Heart left ventricle (tissue), 16 donors: ENCODE measurements around the gene ATP2A1. TPM values are rescaled to one million over a fixed set of nuclear protein-coding genes. Genes with fewer than 3 reads are reported as not detected.

Experiments used
- ATAC-seq, 4 donors: fragments of 200-7000 bp; cut with Tn5 transposase; one replicate each; pipeline ENCODE4 v1.9.1; 2020 to 2022; ENCODE audit warnings: moderate library complexity in 4 of 4, mild to moderate bottlenecking in 3 of 4, moderate number of reproducible peaks in 1 of 4
- DNase-seq, 5 donors: peaks; one replicate each; pipeline ENCODE4 v3.0.0-alpha.2; 2020
- H3K27ac ChIP-seq, 12 donors: fragments of 200-600 bp; sonication (generic) in 4 of 12; one replicate each; pipeline versions ENCODE4 v1.5.0 to v1.8.0; 2016 to 2022; ENCODE audit warnings: mild to moderate bottlenecking in 2 of 12
- H3K27me3 ChIP-seq, 9 donors: fragments of 200-600 bp; sonication (generic) in 2 of 9; one replicate each; pipeline versions ENCODE4 v1.5.1 to v1.8.0; 2016 to 2022; ENCODE audit warnings: mild to moderate bottlenecking in 3 of 9
- H3K36me3 ChIP-seq, 9 donors: fragments of 200-600 bp; sonication (generic) in 2 of 9; one replicate each; pipeline versions ENCODE4 v1.5.0 to v1.8.0; 2018 to 2022; ENCODE audit warnings: mild to moderate bottlenecking in 2 of 9
- H3K4me1 ChIP-seq, 12 donors: fragments of 200-600 bp; sonication (generic) in 4 of 12; one replicate each; pipeline versions ENCODE4 v1.5.0 to v1.8.0; 2016 to 2022; ENCODE audit warnings: mild to moderate bottlenecking in 3 of 12
- H3K4me3 ChIP-seq, 12 donors: fragments of 200-600 bp; sonication (generic) in 4 of 12; one replicate each; pipeline versions ENCODE4 v1.5.0 to v1.8.0; 2017 to 2022; ENCODE audit warnings: mild to moderate bottlenecking in 9 of 12, moderate library complexity in 4 of 12
- H3K9me3 ChIP-seq, 12 donors: fragments of 200-600 bp; sonication (generic) in 4 of 12; one replicate each; pipeline versions ENCODE4 v1.5.0 to v1.8.0; 2016 to 2022; ENCODE audit warnings: mild to moderate bottlenecking in 1 of 12
- POLR2A ChIP-seq, 2 donors: fragments of 450-650 bp; IDR thresholded peaks; one replicate each; pipeline ENCODE4 v1.6.1; 2017; ENCODE audit warnings: antibody characterized with exemption in 2 of 2, mild to moderate bottlenecking in 2 of 2, moderate library complexity in 2 of 2
- WGBS, 4 donors: extraction: QIAGEN DNeasy Blood & Tissue Kit in 2 of 4; methylation state at CpG; one replicate each; pipeline versions ENCODE4 v1.1.5 to v1.1.7; 2013 to 2018; 5-methylcytosine and 5-hydroxymethylcytosine counted together
- intact Hi-C, 10 donors: fragments of 100-400 bp; cut with DNase I; formaldehyde crosslinking; loops; one replicate each; pipeline versions ENCODE4 v1.11.1 to v1.14.2; 2022
- polyA plus RNA-seq, 2 donors: library from polyadenylated mRNA; stranded (reverse); fragments of 200-250 nt; gene quantifications; one replicate each; pipeline ENCODE4 v1.2.3, GENCODE V29; 2013
- total RNA-seq, 9 donors: library from RNA; depleted of rRNA in 2 of 9; stranded (reverse); fragments of >200 nt in 2 of 9; fragmentation: NEBNext Ultra II Directional in 3 of 9; extraction: Animal tissue kit (Norgen Biotek cat#: 25700) in 3 of 9; gene quantifications; one replicate each; pipeline versions ENCODE4 v1.1.0 to v1.2.4, GENCODE V29; 2016 to 2023
- TF ChIP-seq, protein P1 (sequence below), 12 donors: fragments of 200-600 bp; sonication (generic) in 4 of 12; IDR thresholded peaks; one replicate each; pipeline versions ENCODE4 v1.5.0 to v1.8.0; 2018 to 2022; ENCODE audit warnings: antibody characterized with exemption in 12 of 12, mild to moderate bottlenecking in 5 of 12
- donor health status: ischemic (EF 13 %, LVEDD 7.1; RV severe dilation, severe dysfunction).
- donor health status: healthy with polysubstance abuse.
- donor health status: DM: no; HTN: yes; CAD: no.
- donor health status: DM: no; HTN: no; CAD: no.
- donor health status: ischemic (EF 25% LVEDD 6.9; RV normal size, moderate dysfunction).
- donor health status: ischemic (EF 25% LVEDD 5.7; RV mildly dilated, moderate dysfunction).
- donor health status: healthy.
- donor health status: DM: yes; HTN: yes; CAD: no.
- donor health status: ischemic (EF 35%, LVEDD 5.7; RV mildly dilated, moderate dysfunction).
- donor health status: nonischemic (EF 11% LVEDD 7.7; RV severe dilation, severe dysfunction).
- donor health status: DM: yes; HTN: yes; CAD: no.
- donor health status: PGD.
- donor health status: ischemic (EF 29% LVEDD 5.4; RV normal size, mild dysfunction).
- donor health status: nonischemic (EF 23%, LVEDD 6.1; RV moderate dilation, normal function).

Gene ATP2A1
- total and polyA plus RNA-seq, 11 donors, result 0.06 to 0.63 (median 0.39) TPM; not detected in 4

DNA sequence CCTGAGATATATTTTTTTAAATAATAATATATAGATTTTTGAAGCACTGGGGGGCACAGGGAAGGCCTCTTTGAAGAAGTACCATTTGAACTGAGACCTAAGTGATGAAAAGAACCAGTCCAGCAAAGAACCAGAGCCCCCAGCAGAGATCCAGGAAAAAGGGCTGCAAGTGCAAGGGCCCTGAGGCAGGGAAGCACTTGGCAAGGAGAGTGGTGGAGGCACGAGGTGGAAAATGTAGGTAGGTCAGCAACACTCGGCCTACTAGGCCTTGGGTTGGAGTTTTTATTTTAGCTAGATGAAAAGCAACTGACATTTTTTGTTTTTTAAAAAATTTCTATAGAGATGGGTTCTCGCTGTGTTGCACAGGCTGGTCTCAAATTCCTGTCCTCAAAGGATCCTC is 51.9 kb downstream of the ATP2A1 start:
- no peaks in the 10 kb centered on the region for H3K27me3 ChIP-seq
- 86 to 95% (median 87%) methylated on average over 3 of the region's 3 CpGs for WGBS, 4 donors
- intact Hi-C loops, result no loop called here
- H3K4me3 ChIP-seq, result no peak overlapping the region
- H3K4me1 ChIP-seq, result peaks cover 0 to 7% (median 0%) of the 10 kb centered on the region in 12 donors
- ATAC-seq, result no peak
- TF ChIP-seq, protein P1, sequence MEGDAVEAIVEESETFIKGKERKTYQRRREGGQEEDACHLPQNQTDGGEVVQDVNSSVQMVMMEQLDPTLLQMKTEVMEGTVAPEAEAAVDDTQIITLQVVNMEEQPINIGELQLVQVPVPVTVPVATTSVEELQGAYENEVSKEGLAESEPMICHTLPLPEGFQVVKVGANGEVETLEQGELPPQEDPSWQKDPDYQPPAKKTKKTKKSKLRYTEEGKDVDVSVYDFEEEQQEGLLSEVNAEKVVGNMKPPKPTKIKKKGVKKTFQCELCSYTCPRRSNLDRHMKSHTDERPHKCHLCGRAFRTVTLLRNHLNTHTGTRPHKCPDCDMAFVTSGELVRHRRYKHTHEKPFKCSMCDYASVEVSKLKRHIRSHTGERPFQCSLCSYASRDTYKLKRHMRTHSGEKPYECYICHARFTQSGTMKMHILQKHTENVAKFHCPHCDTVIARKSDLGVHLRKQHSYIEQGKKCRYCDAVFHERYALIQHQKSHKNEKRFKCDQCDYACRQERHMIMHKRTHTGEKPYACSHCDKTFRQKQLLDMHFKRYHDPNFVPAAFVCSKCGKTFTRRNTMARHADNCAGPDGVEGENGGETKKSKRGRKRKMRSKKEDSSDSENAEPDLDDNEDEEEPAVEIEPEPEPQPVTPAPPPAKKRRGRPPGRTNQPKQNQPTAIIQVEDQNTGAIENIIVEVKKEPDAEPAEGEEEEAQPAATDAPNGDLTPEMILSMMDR (IDR thresholded peaks at IDR 0.05), result no peak
- TF ChIP-seq POLR2A (IDR thresholded peaks at IDR 0.05), result no peak
- no peak overlapping the region for H3K27ac ChIP-seq
- no peak for DNase-seq
- no peaks in the 10 kb centered on the region for H3K36me3 ChIP-seq
- no peaks in the 10 kb centered on the region for H3K9me3 ChIP-seq

DNA sequence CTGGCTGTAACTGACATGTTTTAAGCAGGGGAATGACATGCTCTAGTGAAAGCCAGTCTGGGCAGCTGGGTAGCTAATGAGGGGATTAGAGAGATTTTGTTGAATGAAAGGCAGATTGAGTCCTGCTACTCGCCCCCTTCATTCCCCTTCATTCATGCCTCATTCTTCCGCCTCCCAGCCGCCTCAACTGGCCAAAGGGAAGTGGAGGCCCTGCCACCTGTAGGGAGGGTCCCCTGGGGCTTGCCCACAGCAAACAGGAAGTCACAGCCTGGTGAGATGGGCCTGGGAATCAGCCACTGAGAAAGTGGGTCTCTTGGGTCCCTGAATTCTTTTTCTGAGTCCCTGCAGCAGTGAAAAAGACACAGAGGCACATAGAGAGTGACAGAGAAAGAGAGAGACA is 52.4 kb downstream of the ATP2A1 start:
- no peak for DNase-seq
- H3K27me3 ChIP-seq, result no peaks in the 10 kb centered on the region
- 67 to 88% (median 79%) methylated on average over 3 of the region's 3 CpGs for WGBS, 4 donors
- H3K27ac ChIP-seq, result no peak overlapping the region
- TF ChIP-seq, protein P1 (IDR thresholded peaks at IDR 0.05), result no peak
- TF ChIP-seq POLR2A (IDR thresholded peaks at IDR 0.05), result no peak
- H3K4me1 ChIP-seq, result peaks cover 0 to 7% (median 0%) of the 10 kb centered on the region in 12 donors
- intact Hi-C loops, result no loop called here
- H3K36me3 ChIP-seq, result no peaks in the 10 kb centered on the region
- no peak for ATAC-seq
- no peak overlapping the region for H3K4me3 ChIP-seq
- H3K9me3 ChIP-seq, result no peaks in the 10 kb centered on the region

DNA sequence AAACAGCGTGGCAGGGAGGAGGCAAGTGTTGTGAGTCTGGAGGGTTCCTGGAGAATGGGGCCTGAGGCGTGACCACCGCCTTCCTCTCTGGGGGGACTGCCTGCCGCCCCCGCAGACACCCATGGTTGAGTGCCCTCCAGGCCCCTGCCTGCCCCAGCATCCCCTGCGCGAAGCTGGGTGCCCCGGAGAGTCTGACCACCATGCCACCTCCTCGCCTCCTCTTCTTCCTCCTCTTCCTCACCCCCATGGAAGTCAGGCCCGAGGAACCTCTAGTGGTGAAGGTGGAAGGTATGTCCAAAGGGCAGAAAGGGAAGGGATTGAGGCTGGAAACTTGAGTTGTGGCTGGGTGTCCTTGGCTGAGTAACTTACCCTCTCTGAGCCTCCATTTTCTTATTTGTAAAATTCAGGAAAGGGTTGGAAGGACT is 53.5 kb downstream of the ATP2A1 start, which contains the start of gene CD19:
TSS of gene CD19 (plus strand) at position 171 of the 425 bp plus-strand sequence. CDS start at position 201, 30 bp downstream.
- WGBS, 4 donors, result 87 to 93% (median 91%) methylated on average over 10 of the region's 10 CpGs
- Histone ChIP-seq H3K4me1 (peaks cover 0 to 16% (median 0%) of the 10 kb centered on the region in 12 donors), H3K27ac (no peak within 1 kb of the TSS), H3K36me3 (no peaks in the 10 kb centered on the region), H3K9me3 (no peaks in the 10 kb centered on the region), H3K27me3 (no peaks in the 10 kb centered on the region), H3K4me3 (no peak within 1 kb of the TSS)
- DNase-seq (no peak), ATAC-seq (no peak)
- no peak for TF ChIP-seq POLR2A (IDR thresholded peaks at IDR 0.05)
- TF ChIP-seq, protein P1 (IDR thresholded peaks at IDR 0.05), result no peak
- intact Hi-C loops, result no loop called here

DNA sequence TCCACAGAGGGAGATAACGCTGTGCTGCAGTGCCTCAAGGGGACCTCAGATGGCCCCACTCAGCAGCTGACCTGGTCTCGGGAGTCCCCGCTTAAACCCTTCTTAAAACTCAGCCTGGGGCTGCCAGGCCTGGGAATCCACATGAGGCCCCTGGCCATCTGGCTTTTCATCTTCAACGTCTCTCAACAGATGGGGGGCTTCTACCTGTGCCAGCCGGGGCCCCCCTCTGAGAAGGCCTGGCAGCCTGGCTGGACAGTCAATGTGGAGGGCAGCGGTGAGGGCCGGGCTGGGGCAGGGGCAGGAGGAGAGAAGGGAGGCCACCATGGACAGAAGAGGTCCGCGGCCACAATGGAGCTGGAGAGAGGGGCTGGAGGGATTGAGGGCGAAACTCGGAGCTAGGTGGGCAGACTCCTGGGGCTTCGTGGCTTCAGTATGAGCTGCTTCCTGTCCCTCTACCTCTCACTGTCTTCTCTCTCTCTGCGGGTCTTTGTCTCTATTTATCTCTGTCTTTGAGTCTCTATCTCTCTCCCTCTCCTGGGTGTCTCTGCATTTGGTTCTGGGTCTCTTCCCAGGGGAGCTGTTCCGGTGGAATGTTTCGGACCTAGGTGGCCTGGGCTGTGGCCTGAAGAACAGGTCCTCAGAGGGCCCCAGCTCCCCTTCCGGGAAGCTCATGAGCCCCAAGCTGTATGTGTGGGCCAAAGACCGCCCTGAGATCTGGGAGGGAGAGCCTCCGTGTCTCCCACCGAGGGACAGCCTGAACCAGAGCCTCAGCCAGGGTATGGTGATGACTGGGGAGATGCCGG is 54.3 kb downstream of the ATP2A1 start:
- H3K9me3 ChIP-seq, result no peaks in the 10 kb centered on the region
- intact Hi-C loops, result no loop called here

More for the DNA sequence above, 54.3 kb downstream of the ATP2A1 start:
- Histone ChIP-seq H3K4me1 (peaks cover 0 to 19% (median 0%) of the 10 kb centered on the region in 12 donors), H3K4me3 (no peak overlapping the region), H3K27ac (no peak overlapping the region), H3K36me3 (no peaks in the 10 kb centered on the region), H3K27me3 (no peaks in the 10 kb centered on the region)
- 83 to 88% (median 84%) methylated on average over 19 to 20 of the region's 20 CpGs for WGBS, 4 donors
- ATAC-seq, result no peak
- TF ChIP-seq, protein P1 (IDR thresholded peaks at IDR 0.05), result no peak
- TF ChIP-seq POLR2A (IDR thresholded peaks at IDR 0.05), result no peak
- DNase-seq, result no peak
